ENCODE measurements around the gene PTBP3. TPM values are rescaled to one million over a fixed set of nuclear protein-coding genes. Genes with fewer than 3 reads are reported as not detected.

The PTBP3 gene
- total and polyA plus RNA-seq, 2 of the 13 experiments (the other 11 are each of a cell fraction or from before 2014, with no cell fraction given), result 52.8 to 61.1 TPM

DNA sequence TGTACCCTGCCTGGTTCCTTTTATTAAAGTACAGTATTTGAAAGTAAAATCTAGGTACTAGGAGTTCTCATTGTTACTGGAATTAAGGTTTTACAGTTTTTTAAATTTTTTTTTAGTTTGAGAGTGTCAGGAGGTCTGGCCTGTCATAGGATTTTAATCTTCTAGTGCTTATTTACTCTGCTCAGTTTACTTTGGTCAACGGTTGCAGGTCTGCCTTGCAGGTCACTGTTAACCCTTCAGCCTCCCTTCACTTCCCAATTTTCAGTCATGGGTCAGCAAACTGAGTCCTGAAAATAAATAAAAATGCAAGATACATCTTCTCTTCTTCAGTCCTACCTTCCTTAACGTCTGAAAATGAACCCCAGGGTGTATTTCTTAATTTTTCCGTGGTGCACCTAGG lies 18.8 kb upstream of the PTBP3 start:
- 26% methylated on average over 3 of the region's 3 CpGs for WGBS (ENCODE audit: low lambda C conversion rate)
- 0 out of 2 replicates have a peak overlapping the region, but pooled peaks have one; percentile 8 for H3K9ac ChIP-seq (ENCODE audit: insufficient read depth, low read depth, low read length)
- no peaks in the 10 kb centered on the region for H3K79me2 ChIP-seq (ENCODE audit: insufficient read depth, low read length)
- POLR2A ChIA-PET, result no interaction called here
- FAIRE-seq (no peak), DNase-seq (ENCODE audit: low spot score) (no peak), ATAC-seq (peak; percentile 47; the same call in 2 of the 3 replicates)
- in situ Hi-C loops (cut with HindIII; ENCODE audit: extremely low pct_ligation_motif_present, low pct_unique_long_range_greater_than_20kb) (loop anchor here (25.0 kb wide), 1 partner anchor 590 kb away; no protein-coding TSS in a partner anchor), intact Hi-C loops (cut with micrococcal nuclease; ENCODE audit: unreplicated experiment) (no loop called here)
- H4K20me1 ChIP-seq (ENCODE audit: insufficient read depth, low read length), result no peaks in the 10 kb centered on the region
- CTCF ChIA-PET (ENCODE audit: low intra/inter-chr PET ratio, low total read pairs), result no interaction called here
- H3K4me3 ChIP-seq (replicated peaks in 1 of 3; ENCODE audit: insufficient read depth in 1 of 3, low read depth in 2 of 3, low read length in 3 of 3), result peak overlapping the region in 2 of 3 experiments; percentile 16 to 23; a peak in 2 of 6 replicates
- no TSS peak for BruUV-seq (replicated peaks)
- peak overlapping the region; percentile 40 for H3K27ac ChIP-seq (ENCODE audit: extremely low read length, insufficient read depth, low read length)
- H3K4me1 ChIP-seq (ENCODE audit: insufficient read depth, low read length), result peaks cover 67% of the 10 kb centered on the region
- H3K4me2 ChIP-seq (ENCODE audit: low read depth, low read length), result peak overlapping the region; percentile 50
- no peaks in the 10 kb centered on the region for H3K9me3 ChIP-seq (ENCODE audit: low read length)
- no peaks in the 10 kb centered on the region for H3K27me3 ChIP-seq (ENCODE audit: control insufficient read depth in 1 of 2, insufficient read depth in 2 of 2, low read length in 2 of 2)
- H2AFZ ChIP-seq (ENCODE audit: low read length), result peak overlapping the region; percentile 27
- no peaks in the 10 kb centered on the region for H3K36me3 ChIP-seq (replicated peaks in 1 of 2; ENCODE audit: control insufficient read depth in 1 of 2, insufficient read depth in 2 of 2, low read length in 2 of 2)
- peak; percentile 18; the same call in 1 of the 2 replicates for TF ChIP-seq SOX5 (CRISPR knock-in tag; IDR thresholded peaks at IDR 0.05; ENCODE audit: borderline replicate concordance)
- no peak for TF ChIP-seq ZNF749 (CRISPR knock-in tag; IDR thresholded peaks at IDR 0.05; ENCODE audit: borderline replicate concordance)
- peak; percentile 30; the same call in 1 of the 2 replicates for TF ChIP-seq SAP130 (CRISPR knock-in tag; IDR thresholded peaks at IDR 0.05; ENCODE audit: low read depth)
- TF ChIP-seq, protein P1, sequence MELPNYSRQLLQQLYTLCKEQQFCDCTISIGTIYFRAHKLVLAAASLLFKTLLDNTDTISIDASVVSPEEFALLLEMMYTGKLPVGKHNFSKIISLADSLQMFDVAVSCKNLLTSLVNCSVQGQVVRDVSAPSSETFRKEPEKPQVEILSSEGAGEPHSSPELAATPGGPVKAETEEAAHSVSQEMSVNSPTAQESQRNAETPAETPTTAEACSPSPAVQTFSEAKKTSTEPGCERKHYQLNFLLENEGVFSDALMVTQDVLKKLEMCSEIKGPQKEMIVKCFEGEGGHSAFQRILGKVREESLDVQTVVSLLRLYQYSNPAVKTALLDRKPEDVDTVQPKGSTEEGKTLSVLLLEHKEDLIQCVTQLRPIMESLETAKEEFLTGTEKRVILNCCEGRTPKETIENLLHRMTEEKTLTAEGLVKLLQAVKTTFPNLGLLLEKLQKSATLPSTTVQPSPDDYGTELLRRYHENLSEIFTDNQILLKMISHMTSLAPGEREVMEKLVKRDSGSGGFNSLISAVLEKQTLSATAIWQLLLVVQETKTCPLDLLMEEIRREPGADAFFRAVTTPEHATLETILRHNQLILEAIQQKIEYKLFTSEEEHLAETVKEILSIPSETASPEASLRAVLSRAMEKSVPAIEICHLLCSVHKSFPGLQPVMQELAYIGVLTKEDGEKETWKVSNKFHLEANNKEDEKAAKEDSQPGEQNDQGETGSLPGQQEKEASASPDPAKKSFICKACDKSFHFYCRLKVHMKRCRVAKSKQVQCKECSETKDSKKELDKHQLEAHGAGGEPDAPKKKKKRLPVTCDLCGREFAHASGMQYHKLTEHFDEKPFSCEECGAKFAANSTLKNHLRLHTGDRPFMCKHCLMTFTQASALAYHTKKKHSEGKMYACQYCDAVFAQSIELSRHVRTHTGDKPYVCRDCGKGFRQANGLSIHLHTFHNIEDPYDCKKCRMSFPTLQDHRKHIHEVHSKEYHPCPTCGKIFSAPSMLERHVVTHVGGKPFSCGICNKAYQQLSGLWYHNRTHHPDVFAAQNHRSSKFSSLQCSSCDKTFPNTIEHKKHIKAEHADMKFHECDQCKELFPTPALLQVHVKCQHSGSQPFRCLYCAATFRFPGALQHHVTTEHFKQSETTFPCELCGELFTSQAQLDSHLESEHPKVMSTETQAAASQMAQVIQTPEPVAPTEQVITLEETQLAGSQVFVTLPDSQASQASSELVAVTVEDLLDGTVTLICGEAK (IDR thresholded peaks at IDR 0.05), result no peak
- TF ChIP-seq, protein P1 (CRISPR knock-in tag; IDR thresholded peaks at IDR 0.05), result no peak
- TF ChIP-seq, protein P2, sequence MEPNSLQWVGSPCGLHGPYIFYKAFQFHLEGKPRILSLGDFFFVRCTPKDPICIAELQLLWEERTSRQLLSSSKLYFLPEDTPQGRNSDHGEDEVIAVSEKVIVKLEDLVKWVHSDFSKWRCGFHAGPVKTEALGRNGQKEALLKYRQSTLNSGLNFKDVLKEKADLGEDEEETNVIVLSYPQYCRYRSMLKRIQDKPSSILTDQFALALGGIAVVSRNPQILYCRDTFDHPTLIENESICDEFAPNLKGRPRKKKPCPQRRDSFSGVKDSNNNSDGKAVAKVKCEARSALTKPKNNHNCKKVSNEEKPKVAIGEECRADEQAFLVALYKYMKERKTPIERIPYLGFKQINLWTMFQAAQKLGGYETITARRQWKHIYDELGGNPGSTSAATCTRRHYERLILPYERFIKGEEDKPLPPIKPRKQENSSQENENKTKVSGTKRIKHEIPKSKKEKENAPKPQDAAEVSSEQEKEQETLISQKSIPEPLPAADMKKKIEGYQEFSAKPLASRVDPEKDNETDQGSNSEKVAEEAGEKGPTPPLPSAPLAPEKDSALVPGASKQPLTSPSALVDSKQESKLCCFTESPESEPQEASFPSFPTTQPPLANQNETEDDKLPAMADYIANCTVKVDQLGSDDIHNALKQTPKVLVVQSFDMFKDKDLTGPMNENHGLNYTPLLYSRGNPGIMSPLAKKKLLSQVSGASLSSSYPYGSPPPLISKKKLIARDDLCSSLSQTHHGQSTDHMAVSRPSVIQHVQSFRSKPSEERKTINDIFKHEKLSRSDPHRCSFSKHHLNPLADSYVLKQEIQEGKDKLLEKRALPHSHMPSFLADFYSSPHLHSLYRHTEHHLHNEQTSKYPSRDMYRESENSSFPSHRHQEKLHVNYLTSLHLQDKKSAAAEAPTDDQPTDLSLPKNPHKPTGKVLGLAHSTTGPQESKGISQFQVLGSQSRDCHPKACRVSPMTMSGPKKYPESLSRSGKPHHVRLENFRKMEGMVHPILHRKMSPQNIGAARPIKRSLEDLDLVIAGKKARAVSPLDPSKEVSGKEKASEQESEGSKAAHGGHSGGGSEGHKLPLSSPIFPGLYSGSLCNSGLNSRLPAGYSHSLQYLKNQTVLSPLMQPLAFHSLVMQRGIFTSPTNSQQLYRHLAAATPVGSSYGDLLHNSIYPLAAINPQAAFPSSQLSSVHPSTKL (CRISPR knock-in tag; IDR thresholded peaks at IDR 0.05), result peak; percentile 43; the same call in 1 of the 2 replicates
- 0 out of 2 replicates have a peak, but pooled peaks have one; percentile 34 for TF ChIP-seq POGZ (CRISPR knock-in tag; IDR thresholded peaks at IDR 0.05)
- TF ChIP-seq ZNF451 (CRISPR knock-in tag; IDR thresholded peaks at IDR 0.05), result no peak
- 0 out of 2 replicates have a peak, but pooled peaks have one; percentile 15 for TF ChIP-seq ZMYM3 (CRISPR knock-in tag; IDR thresholded peaks at IDR 0.05)
- TF ChIP-seq FOXP1 (IDR thresholded peaks at IDR 0.05), result no peak
- TF ChIP-seq FOXP1 (CRISPR knock-in tag; IDR thresholded peaks at IDR 0.05), result peak; percentile 54
